OCI-LY1 (cell line): ENCODE measurements around the gene TMEM52.

Experiments
- CTCF ChIP-seq: fragments of 200-600 bp; sonication (generic), shearing (Covaris generic); IDR thresholded peaks from 2 replicates; pipeline ENCODE4 v1.5.1; 2017; ENCODE audit warnings: mild to moderate bottlenecking, antibody characterized with exemption, low read length, moderate library complexity, mixed read lengths
- EZH2 ChIP-seq: fragments of 200-600 bp; sonication (generic), shearing (Covaris generic); IDR thresholded peaks from 2 replicates; pipeline ENCODE4 v1.8.0; 2017; ENCODE audit warnings: borderline replicate concordance, mixed run types, mild to moderate bottlenecking, antibody characterized with exemption, low read length, moderate library complexity, mixed read lengths

DNA sequence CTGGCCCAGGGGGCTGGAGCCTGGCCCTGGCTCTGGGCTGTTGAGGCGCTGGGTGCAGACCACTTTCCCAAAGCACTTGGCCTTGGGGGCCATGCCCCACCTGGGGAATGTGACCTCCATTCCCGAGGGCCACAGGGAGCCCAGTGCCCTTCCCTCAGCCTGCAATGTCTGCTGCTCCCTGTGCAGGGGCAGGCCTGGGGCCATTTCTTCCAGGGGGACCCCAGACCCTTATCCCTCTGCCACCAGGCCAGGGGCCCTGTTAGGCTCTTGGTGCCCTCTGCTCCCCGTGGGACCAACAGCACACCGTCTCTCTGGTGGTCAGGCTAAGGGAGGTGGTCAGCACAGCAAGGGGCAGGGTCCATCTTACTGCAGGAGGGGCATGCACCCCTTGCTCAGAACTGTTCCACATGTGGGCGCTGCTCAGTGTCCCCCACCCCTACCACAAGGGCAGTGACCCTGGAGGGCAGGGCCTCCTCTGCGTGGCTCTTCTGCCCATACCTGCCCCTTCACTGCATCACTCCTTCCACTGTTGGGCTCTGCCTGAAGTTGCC lies 1.1 kb upstream of the TMEM52 start:
- TF ChIP-seq CTCF (no peak), EZH2 (no peak)
